ENCODE results near the gene KLHL41. TPM values are rescaled to one million over a fixed set of nuclear protein-coding genes. Genes with fewer than 3 reads are reported as not detected.

The KLHL41 gene
- total RNA-seq, 1 donor from 2014 or later = 0.21 TPM

GRCh38 chr2:169490834-169491233 is 18.7 kb upstream of the KLHL41 start:
- Histone ChIP-seq H3K4me3 (no peak overlapping the region), H3K36me3 (peaks cover 12 to 21% of the 10 kb centered on the region in 2 donors), H3K9me3 (no peaks in the 10 kb centered on the region), H3K27ac (no peak overlapping the region), H3K4me1 (no peaks in the 10 kb centered on the region), H3K27me3 (no peaks in the 10 kb centered on the region)
- no peak for TF ChIP-seq CTCF (IDR thresholded peaks at IDR 0.05)
- no peak for DNase-seq (ENCODE audit: low spot score in 2 of 2)
- intact Hi-C loops (cut with DNase I) = no loop called here

GRCh38 chr2:169491378-169491777 is 18.1 kb upstream of the KLHL41 start:
- intact Hi-C loops (cut with DNase I) = no loop called here
- no peak for DNase-seq (ENCODE audit: low spot score in 2 of 2)
- no peak overlapping the region for H3K27ac ChIP-seq
- no peaks in the 10 kb centered on the region for H3K27me3 ChIP-seq
- H3K4me3 ChIP-seq = no peak overlapping the region
- TF ChIP-seq CTCF (IDR thresholded peaks at IDR 0.05) = no peak
- peaks cover 12 to 16% of the 10 kb centered on the region in 2 donors for H3K36me3 ChIP-seq
- no peaks in the 10 kb centered on the region for H3K9me3 ChIP-seq
- no peaks in the 10 kb centered on the region for H3K4me1 ChIP-seq

- Histone ChIP-seq H3K36me3 (peaks cover 11 to 13% of the 10 kb centered on the region in 2 donors), H3K27ac (no peak overlapping the region), H3K27me3 (no peaks in the 10 kb centered on the region), H3K4me3 (no peak overlapping the region), H3K4me1 (no peaks in the 10 kb centered on the region), H3K9me3 (no peaks in the 10 kb centered on the region)
- intact Hi-C loops (cut with DNase I) = no loop called here
- no peak for TF ChIP-seq CTCF (IDR thresholded peaks at IDR 0.05)
- no peak for DNase-seq (ENCODE audit: low spot score in 2 of 2)
Measured at GRCh38 chr2:169493360-169493759, 16.1 kb upstream of the KLHL41 start.

GRCh38 chr2:169495310-169495928 is 14.1 kb upstream of the KLHL41 start:
- Histone ChIP-seq H3K4me3 (no peak overlapping the region), H3K4me1 (no peaks in the 10 kb centered on the region), H3K27me3 (no peaks in the 10 kb centered on the region), H3K27ac (no peak overlapping the region), H3K36me3 (peaks cover 18 to 23% of the 10 kb centered on the region in 2 donors), H3K9me3 (no peaks in the 10 kb centered on the region)
- DNase-seq (ENCODE audit: low spot score in 2 of 2) = no peak
- intact Hi-C loops (cut with DNase I) = no loop called here
- no peak for TF ChIP-seq CTCF (IDR thresholded peaks at IDR 0.05)

GRCh38 chr2:169504651-169505050 is 4.9 kb upstream of the KLHL41 start:
- TF ChIP-seq CTCF (IDR thresholded peaks at IDR 0.05) = no peak
- H3K36me3 ChIP-seq = peaks cover 31 to 37% of the 10 kb centered on the region in 2 donors
- no peak overlapping the region for H3K27ac ChIP-seq
- no peaks in the 10 kb centered on the region for H3K27me3 ChIP-seq
- no peak overlapping the region for H3K4me3 ChIP-seq
- H3K4me1 ChIP-seq = no peaks in the 10 kb centered on the region
- no peaks in the 10 kb centered on the region for H3K9me3 ChIP-seq
- no peak for DNase-seq (ENCODE audit: low spot score in 2 of 2)
- intact Hi-C loops (cut with DNase I) = no loop called here

GRCh38 chr2:169507698-169508097 is 1.8 kb upstream of the KLHL41 start:
- no peak overlapping the region for H3K27ac ChIP-seq
- no peak for DNase-seq (ENCODE audit: low spot score in 2 of 2)

More at GRCh38 chr2:169507698-169508097, 1.8 kb upstream of the KLHL41 start:
- H3K36me3 ChIP-seq = peaks cover 10 to 14% of the 10 kb centered on the region in 2 donors
- H3K4me1 ChIP-seq = peaks cover 0 to 2% of the 10 kb centered on the region in 2 donors
- H3K4me3 ChIP-seq = no peak overlapping the region
- no peaks in the 10 kb centered on the region for H3K27me3 ChIP-seq
- no peaks in the 10 kb centered on the region for H3K9me3 ChIP-seq
- intact Hi-C loops (cut with DNase I) = no loop called here
- TF ChIP-seq CTCF (IDR thresholded peaks at IDR 0.05) = no peak

Data from ascending aorta (tissue), 2 donors.